SKM-1 (cell line): ENCODE data around the gene NES.
A peak's percentile ranks its signal among the peaks of the same experiment; 100 is the strongest.
"Not testable (repeated sequence)": the region's sequence is repeated elsewhere in the genome, so short reads cannot be mapped to it uniquely, and the experiment has no call there.

Experiments
- DNase-seq: peaks from one replicate; lab custom pipeline; 2025; ENCODE audit not compliant: unreplicated experiment; lab: John Stamatoyannopoulos, UW

NES gene

GRCh38 chr1:156646738-156647211 lies 30.4 kb downstream of the NES start:
- no peak for DNase-seq

- no peak for DNase-seq
Measured at GRCh38 chr1:156645666-156646065, 31.5 kb downstream of the NES start.

DNA sequence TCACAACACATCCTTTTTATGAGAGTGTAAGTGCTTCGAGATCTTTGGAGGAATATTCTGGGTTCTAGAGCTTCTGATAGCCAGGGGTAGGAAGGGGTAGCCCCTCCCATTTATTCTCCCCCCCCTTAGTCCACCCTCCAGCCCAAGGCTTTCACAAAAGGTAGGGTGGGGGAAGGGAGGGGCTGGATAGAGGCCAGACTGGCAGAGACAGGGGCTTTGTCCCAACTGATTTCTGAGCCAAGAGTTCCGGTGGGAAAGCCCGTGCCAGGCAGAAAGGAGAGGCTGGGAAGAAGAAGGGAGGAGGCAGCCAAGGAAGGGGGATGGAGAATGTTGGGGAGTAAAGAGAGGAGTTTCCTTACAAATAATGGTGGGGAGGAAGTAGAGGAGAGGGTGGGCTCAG lies 32.2 kb downstream of the NES start:
- DNase-seq, result no peak

DNA sequence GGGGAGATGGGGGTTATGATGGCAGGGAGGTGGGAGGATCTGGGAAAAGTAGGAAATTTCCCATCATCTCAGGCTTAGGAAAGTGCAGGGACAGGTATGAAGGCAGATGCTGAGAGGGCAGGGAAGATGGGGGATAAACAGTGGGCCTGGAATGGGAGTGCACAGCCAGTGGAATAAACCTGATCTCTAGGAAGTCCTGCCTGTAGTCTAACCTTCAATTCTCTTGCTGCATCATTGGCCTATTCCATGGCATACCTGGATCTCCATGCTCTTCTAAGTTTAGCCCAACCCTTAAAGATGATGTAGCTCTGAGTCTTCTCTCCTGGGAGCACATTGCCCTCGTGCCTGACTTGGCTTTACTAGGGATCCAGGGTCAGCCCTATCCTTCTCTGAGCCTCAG lies 32.6 kb downstream of the NES start:
- no peak for DNase-seq

GRCh38 chr1:156644146-156644545 lies 33.1 kb downstream of the NES start:
- DNase-seq, result no peak

GRCh38 chr1:156643778-156644092 lies 33.5 kb downstream of the NES start:
- no peak for DNase-seq

- DNase-seq, result no peak
Measured at GRCh38 chr1:156643049-156643777, 34.0 kb downstream of the NES start.

DNA sequence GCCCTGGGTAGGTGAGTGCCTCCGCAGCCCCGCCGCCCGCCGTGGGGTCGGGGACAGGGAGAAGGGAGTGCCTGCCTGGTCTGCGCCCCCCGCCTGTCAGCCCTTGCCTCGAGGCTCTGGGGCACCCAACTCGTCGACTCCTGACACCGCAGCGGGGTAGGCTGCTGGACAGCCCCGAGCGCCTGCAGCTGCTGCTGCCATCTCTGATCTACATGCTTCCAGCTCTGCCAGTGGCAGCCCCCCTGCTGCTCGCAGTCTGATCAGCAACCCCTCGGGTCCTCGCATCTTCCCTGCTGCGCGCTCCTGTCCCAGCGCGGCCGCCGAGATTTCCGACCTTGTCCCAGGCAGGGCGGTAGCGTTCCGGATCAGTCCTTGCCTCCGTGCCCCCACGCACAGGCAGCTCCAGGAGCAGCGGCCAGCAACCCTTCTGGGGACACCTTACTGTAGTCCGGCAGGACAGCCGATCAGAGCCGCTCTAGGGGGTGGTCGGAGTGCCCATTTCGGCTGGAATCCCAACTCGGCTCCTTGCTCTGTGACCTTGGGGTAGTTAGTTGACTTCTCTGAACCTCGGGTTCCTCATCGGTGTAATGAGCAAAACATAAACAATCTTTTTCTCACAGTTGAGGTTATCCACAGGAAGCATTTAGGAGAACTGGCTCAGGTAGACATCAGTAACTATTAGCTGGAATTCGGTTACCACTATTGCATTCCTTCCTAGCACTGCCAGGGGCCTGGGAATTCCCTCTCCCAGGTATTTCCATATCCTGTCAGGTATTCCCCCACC lies 34.8 kb downstream of the NES start:
- no peak for DNase-seq

- no peak for DNase-seq
Measured at GRCh38 chr1:156641761-156642264, 35.4 kb downstream of the NES start, which contains the start of gene BCAN. TSS of gene BCAN (plus strand) at chr1:156642117. CDS start at chr1:156646055, 3,938 bp downstream.

- DNase-seq, result no peak
Measured at GRCh38 chr1:156640842-156641706, 36.1 kb downstream of the NES start.

- no peak for DNase-seq
Measured at GRCh38 chr1:156639601-156640101, 37.6 kb downstream of the NES start.

DNA sequence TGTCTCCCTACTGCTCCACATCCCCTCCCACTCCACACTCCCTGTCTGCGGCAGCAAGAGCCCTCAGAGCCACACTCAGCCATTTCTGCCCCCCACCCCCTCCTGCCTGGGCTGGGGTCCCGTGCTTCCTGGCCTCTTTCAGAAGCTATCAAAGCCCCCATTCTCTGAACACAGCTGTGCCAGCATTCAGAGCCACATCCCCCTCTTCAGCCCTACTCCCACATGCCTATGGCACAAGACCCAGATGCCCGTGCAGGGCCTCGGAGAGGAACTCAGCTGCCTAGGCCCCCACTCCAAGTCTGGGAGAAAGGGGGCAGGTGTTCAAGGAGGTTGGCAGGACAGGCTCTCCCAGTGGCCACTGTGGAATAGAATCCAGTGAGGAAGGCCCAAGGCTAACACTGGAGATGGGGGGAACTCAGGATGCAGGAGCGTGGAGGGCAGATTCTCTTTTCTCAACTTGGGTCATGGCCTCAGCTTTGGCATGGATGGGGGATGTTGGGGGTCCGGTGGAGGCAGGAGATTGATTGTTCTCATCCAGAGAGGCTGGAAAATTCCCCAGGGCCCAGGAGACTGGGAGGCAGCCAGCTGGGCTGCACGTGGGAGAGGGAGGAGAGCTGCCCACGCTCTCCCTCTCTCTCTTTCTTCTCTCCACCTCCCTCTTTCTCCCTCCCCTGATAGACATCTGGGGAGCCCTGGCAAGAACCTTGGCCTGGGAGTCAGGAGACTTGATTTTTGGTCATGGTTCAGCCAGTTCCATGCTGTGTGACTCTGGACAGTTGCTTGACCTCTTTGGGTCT lies 38.8 kb downstream of the NES start:
- DNase-seq, result no peak

DNA sequence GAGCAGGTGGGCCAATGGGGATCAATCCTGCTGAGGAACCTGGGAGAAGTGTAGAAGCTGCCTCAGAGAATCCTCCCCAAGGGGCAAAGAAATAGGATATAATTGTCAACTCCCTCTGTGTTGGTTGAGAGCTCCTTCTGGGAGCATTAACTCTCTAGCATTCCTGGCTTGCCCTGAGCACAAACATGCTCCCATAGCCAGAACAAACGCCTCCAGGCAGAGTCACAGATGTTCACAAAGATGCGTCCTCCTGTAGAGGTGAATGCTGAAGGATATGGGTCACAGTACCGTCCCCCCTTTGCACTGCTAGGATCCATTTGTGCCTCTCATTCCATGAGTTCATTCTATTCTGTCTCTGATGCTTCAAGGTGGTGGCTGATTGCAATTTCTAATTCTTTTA lies 44.9 kb downstream of the NES start:
- DNase-seq, result no peak

- DNase-seq, result not testable (repeated sequence)
Measured at GRCh38 chr1:156631152-156631551, 46.1 kb downstream of the NES start.

DNA sequence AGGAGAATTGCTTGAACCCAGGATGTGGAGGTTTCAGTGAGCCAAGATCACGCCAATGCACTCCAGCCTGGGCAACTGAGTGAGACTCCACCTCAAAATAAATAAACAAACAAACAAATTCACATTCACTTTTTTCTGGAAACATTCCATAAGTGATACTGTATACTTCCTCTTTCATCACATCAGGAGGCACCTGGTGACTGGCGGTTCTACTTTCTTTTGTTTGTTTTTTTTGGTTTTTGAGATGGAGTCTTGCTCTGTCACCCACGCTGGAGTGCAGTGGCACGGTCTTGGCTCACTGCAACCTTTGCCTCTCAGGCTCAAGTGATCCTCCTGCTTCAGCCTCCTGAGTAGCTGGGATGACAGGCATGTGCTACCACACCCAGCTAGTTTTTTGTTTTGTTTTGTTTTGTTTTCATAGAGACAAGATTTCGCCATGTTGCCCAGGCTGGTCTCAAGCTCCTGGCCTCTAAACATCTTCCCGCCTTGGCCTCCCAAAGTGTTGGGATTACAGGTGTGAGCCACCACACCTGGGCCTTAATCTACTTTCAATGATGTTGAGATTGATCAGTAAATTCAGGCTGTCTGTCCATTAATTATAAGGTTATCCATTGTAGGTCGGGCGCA lies 47.3 kb downstream of the NES start:
- no peak for DNase-seq

GRCh38 chr1:156627313-156627880 lies 49.8 kb downstream of the NES start:
- peak; percentile 32 for DNase-seq

GRCh38 chr1:156626079-156626438 lies 51.1 kb downstream of the NES start:
- no peak for DNase-seq

- no peak for DNase-seq
Measured at GRCh38 chr1:156625436-156626078, 51.6 kb downstream of the NES start.

GRCh38 chr1:156624814-156625435 lies 52.3 kb downstream of the NES start:
- DNase-seq, result no peak
